Erythroblast (primary cell): ENCODE results near the gene ABHD16A.

Experiments used
- GATA1 ChIP-seq: IDR thresholded peaks from 2 replicates; pipeline ENCODE4 v1.6.1; 2011; ENCODE audit warnings: low read depth, mild to moderate bottlenecking, control low read depth, low read length, moderate library complexity
- POLR2A ChIP-seq: IDR thresholded peaks from 2 replicates; pipeline ENCODE4 v1.6.1; 2011; ENCODE audit warnings: mild to moderate bottlenecking, low read length

DNA sequence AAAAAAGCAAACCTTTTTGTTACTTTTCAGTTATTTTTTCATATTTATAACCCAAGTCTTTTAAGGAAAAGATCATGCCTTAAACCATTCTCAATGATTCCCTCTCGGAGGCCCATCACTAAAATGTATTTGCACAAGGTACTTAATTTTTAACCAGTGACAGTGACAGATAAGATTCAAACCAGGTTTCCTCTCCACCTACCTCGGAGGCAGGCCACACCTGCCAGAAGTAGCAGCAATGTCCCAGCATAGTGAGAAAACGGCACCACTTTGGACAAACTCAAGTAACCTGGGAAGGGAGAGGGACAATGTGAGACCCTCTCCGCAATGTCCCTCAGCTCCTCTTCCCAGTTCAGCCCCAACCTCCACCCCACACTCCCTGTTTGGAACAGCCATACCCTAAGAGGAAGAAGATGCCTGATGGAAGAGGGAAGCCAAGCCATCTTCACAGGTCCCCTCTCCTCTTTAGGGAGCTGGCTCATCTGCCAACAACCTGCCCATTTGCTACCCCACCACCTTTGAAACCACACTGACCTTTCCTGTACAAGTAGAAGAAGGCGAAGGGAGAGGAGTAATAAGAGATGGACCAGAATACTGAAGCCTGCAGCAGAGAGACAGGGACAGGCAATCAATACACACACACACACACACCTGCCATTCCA is 2.3 kb downstream of the ABHD16A start:
- no peak for TF ChIP-seq POLR2A
- TF ChIP-seq GATA1 = no peak
